GM23338 (cell line): Measurements from ENCODE around the gene PYM1. TPM values are rescaled to one million over a fixed set of nuclear protein-coding genes. Genes with fewer than 3 reads are reported as not detected.

ENCODE experiments used
- EZH2 ChIP-seq: fragments of 200-600 bp; sonication (generic); IDR thresholded peaks from one replicate; pipeline ENCODE4 v1.8.0; 2017; ENCODE audit warnings: antibody characterized with exemption, mild to moderate bottlenecking, low read depth; ENCODE audit not compliant: unreplicated experiment
- JUNB ChIP-seq: IDR thresholded peaks from one replicate; pipeline ENCODE4 v1.6.1; 2016; ENCODE audit warnings: antibody characterized with exemption; ENCODE audit not compliant: unreplicated experiment
- POLR2AphosphoS5 ChIP-seq: IDR thresholded peaks from 2 replicates; pipeline ENCODE4 v1.6.1; 2016; ENCODE audit warnings: antibody characterized with exemption, low read depth
- ZNF114 ChIP-seq: fragments of 250-450 bp; sonication (Bioruptor Pico); IDR thresholded peaks from 2 replicates; pipeline ENCODE4 v1.5.0; 2020; ENCODE audit warnings: mild to moderate bottlenecking, moderate library complexity
- ZNF331 ChIP-seq: fragments of 250-450 bp; sonication (Bioruptor Pico); IDR thresholded peaks from 2 replicates; pipeline ENCODE4 v1.5.0; 2020; ENCODE audit warnings: low read depth, mild to moderate bottlenecking, moderate library complexity
- ZNF462 ChIP-seq: fragments of 250-450 bp; sonication (Bioruptor Pico); IDR thresholded peaks from 2 replicates; pipeline ENCODE4 v1.5.0; 2020; ENCODE audit warnings: mild to moderate bottlenecking, moderate library complexity
- polyA plus RNA-seq: library from polyadenylated mRNA; unstranded; fragments of >200 nt; fragmentation: Nextera tagmentation; extraction: Ambion mirVana; gene quantifications from 2 replicates; pipeline ENCODE4 v1.2.1, GENCODE V29; 2016
- total RNA-seq: library from RNA; depleted of rRNA; stranded (reverse); fragments of >200 nt; shearing (Covaris generic); gene quantifications from 2 replicates; pipeline ENCODE4 v1.2.3, GENCODE V29; 2014
- TF ChIP-seq, protein P1 (sequence below), 2 experiments: fragments of 200-600 bp in 1 of 2; sonication (generic) in 1 of 2; conservative IDR thresholded peaks; 2 replicates each; pipeline versions ENCODE4 v1.5.1 to v1.6.1; 2016 to 2017; ENCODE audit warnings: antibody characterized with exemption in 2 of 2, low read depth in 2 of 2, mild to moderate bottlenecking in 2 of 2, moderate library complexity in 1 of 2

PYM1 gene
- total and polyA plus RNA-seq, 2 experiments from 2014 or later: 70.2 to 150 TPM

DNA sequence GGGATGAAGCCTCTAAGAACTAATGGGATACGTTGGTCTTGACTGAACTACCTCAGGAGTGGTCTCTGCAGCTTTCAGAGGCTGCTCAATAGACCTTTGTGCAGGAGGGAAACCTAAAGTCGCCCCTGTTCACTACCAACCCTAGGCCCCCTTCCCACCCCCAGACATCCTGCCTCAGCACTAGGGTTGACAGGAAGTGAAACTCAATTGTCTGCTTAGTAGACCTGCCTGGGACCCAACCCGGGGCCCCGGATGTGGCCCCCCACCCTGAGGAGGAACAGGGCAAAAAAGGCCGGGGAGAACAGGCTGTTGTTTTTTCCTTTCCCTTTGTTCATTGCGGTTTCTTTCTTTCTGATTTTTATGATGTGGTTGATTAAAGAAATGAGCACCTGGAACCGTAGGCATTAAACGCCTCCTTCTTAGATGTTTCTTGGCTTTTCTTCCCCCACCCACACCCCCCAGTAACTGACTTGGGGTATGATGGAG, 1.7 kb upstream of the PYM1 start (continued):
- no peak for TF ChIP-seq ZNF462 (CRISPR knock-in tag)
- no peak for TF ChIP-seq JUNB
- TF ChIP-seq ZNF114 (CRISPR knock-in tag): no peak
- TF ChIP-seq, protein P1, sequence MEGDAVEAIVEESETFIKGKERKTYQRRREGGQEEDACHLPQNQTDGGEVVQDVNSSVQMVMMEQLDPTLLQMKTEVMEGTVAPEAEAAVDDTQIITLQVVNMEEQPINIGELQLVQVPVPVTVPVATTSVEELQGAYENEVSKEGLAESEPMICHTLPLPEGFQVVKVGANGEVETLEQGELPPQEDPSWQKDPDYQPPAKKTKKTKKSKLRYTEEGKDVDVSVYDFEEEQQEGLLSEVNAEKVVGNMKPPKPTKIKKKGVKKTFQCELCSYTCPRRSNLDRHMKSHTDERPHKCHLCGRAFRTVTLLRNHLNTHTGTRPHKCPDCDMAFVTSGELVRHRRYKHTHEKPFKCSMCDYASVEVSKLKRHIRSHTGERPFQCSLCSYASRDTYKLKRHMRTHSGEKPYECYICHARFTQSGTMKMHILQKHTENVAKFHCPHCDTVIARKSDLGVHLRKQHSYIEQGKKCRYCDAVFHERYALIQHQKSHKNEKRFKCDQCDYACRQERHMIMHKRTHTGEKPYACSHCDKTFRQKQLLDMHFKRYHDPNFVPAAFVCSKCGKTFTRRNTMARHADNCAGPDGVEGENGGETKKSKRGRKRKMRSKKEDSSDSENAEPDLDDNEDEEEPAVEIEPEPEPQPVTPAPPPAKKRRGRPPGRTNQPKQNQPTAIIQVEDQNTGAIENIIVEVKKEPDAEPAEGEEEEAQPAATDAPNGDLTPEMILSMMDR (conservative IDR thresholded peaks at IDR 0.05; ENCODE audit: low read depth in 2 of 2): no peak
- TF ChIP-seq EZH2: no peak
- no peak for TF ChIP-seq ZNF331
- TF ChIP-seq POLR2AphosphoS5: no peak; the same call in 1 of the 2 replicates
